OCI-LY3 (cell line): ENCODE results near the gene CSE1L.
"Not testable (repeated sequence)": the region's sequence is repeated elsewhere in the genome, so short reads cannot be mapped to it uniquely, and the experiment has no call there.

Experiments used
- CTCF ChIP-seq: fragments of 200-600, 300-600 bp; sonication (generic); IDR thresholded peaks from 2 replicates; pipeline ENCODE4 v1.5.1; 2014; ENCODE audit warnings: antibody characterized with exemption, low read length, low read depth
- EZH2phosphoT487 ChIP-seq: fragments of 200-600 bp; shearing (Covaris generic); IDR thresholded peaks from 2 replicates; pipeline ENCODE4 v1.6.1; 2018; ENCODE audit warnings: antibody characterized with exemption, mixed run types, low read depth

GRCh38 chr20:49082295-49082694 is 36.2 kb downstream of the CSE1L start:
- TF ChIP-seq CTCF, EZH2phosphoT487: not testable (repeated sequence)
